GM19351 (cell line): Measurements from ENCODE around the gene EPHB2.

ENCODE experiments used
- ATAC-seq: cut with Tn5 transposase; IDR thresholded peaks from one replicate; pipeline ENCODE4 v1.9.1; 2021; ENCODE audit warnings: mild to moderate bottlenecking, moderate library complexity; ENCODE audit not compliant: unreplicated experiment

The EPHB2 gene

DNA sequence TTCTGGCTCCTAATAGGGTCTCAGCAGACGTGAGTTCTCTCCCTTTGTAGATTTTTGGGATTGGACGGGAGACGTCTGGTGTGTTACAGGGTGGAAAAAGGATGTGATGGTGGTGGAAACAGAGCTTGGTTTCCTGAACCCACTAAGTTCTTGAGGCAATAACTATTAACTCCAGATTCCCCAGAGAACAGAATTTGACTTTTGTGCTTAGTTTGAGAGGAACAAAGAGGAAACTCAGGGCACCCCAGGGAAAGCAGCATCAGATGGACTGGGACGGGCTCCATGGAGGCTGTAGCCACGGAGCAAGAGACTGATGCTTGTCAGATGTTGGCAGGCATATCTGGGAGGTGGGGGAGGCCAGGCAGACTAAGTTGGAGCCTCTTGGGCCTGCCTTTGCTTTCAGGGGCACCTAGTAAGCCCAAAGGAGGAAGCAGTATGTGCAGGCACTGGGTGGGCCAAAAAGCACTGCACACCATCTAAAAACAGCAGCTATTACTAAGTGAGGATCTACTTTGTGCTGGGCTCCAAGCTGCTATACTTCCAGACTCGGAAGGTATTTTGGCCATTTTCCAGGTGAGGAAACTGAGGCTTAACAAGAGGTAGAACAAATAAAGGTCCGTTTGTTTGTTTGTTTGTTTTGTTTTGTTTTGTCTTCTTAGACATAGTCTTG is 66.9 kb downstream of the EPHB2 start:
- no peak for ATAC-seq

DNA sequence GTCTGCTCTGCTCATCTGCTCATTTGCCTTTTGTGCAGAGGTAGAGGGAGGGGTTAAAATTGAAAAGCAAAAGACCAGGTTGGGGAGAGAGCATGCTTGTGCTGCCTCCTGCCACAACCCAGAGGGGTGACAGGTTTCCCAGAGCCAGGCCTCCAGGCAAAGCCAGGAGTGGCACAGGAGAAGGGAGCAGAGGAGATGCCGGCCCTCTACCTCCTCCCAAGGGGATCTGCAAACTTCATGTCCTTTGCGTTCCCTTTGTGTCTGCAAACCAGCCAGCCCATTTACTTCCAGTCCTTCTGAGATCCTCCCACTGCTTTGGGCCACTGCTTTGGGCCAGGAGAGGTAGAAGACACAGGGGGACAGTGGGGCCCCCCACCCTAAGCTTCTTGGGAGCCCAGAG is 67.8 kb downstream of the EPHB2 start:
- no peak for ATAC-seq

GRCh38 chr1:22778862-22779520 is 68.4 kb downstream of the EPHB2 start:
- ATAC-seq = no peak

GRCh38 chr1:22780696-22781095 is 70.1 kb downstream of the EPHB2 start:
- ATAC-seq = no peak

DNA sequence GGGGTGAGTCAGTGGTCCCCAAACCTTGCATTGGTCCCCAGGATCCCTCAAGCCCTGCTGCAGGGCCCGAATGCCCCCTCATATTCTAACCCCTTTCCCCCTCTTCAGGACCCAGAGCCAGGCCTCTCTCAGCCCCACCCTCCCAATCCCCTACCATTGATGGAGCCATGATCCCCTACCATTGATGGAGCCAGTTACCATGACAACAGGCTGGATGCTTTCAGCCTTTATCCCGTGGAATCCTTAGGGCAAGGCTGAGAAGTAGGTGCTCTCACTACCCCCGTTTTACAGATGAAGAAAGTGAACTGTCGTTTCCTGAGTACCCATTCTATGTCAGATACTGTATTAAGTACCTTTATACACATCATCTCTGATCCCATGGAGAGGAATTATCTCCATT is 70.8 kb downstream of the EPHB2 start:
- ATAC-seq = no peak

- no peak for ATAC-seq
These were observed 71.8 kb downstream of the EPHB2 start for GRCh38 chr1:22782406-22782805.

GRCh38 chr1:22784317-22784716 is 73.7 kb downstream of the EPHB2 start:
- no peak for ATAC-seq

DNA sequence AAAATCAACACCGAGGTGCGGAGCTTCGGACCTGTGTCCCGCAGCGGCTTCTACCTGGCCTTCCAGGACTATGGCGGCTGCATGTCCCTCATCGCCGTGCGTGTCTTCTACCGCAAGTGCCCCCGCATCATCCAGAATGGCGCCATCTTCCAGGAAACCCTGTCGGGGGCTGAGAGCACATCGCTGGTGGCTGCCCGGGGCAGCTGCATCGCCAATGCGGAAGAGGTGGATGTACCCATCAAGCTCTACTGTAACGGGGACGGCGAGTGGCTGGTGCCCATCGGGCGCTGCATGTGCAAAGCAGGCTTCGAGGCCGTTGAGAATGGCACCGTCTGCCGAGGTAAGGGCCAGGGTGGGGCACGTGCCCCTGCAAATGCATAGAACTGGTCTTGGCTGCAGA is 74.1 kb downstream of the EPHB2 start:
- ATAC-seq = no peak

DNA sequence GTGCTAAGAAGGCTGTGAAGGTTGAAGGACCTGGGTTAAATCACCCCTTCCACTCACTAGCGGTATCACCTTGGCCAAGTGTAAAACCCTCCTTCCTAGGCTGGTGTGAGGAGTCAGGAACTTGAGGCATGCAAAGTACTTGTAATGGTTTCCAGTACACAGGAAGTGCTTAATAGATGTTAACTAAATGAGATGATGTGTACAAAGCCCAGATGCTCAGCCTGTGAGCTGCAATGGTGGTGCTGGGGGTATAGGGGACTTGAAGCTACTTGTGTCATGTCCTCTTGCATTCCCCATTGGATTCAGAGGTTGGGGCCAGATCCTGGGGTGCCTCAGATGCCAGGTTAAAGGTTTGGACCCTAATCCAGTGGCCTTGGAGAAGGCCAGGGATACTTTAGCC is 75.5 kb downstream of the EPHB2 start:
- ATAC-seq = no peak

DNA sequence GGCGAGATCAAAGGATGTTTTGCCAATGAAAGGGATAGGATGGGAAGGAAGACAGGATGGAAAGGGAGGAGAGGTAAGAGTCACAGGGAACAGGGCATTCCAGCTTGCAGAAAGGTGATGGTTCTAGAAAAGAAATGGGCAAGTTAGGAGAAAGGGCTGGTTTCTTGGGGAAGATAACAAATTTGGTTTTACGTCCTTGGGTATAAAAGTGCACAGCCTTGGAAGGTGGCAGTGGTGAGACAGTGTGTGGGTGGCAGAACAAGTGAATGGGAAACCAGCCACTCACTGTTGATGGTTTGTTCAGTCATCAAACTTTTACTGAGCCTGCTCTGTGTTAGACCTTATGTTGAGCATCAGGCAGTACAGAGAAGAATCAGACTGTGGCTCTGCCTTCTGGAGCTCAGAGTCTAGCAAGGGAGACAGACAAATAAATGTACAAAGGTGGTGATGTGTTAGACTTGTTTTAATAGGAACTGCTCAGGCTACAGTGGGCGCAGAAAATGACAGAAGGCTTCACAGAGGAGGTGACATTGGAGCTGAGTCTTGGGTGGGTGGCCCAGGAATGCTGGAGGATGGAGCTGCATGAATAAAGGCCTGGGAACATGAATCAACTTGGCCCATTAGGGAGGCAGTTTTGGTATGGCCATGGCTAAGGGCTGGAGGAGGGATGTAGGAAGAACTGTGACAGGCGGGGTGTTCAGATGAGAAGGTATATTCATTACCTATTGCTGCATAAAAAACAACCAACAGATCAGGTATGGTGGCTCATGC is 76.3 kb downstream of the EPHB2 start:
- no peak for ATAC-seq

DNA sequence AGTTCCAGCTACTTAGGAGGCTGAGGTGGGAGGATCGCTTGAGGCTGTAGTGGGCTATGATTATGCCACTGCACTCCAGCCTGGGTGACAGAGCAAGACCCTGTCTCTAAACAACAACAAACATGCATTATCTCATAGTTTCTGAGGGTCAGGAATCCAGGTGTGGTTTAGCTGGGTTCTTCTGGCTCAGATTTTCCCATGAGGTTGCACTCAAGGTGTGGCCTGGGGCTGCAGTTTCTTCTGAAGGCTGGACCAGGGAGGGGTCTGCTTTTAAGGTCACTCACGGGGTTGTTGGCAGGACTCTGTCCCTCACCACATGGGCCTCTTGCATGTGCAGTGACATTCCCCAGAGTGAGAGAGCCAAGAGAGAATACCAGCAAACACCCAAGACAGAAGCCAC is 77.0 kb downstream of the EPHB2 start:
- ATAC-seq = no peak

- no peak for ATAC-seq
These were observed 77.6 kb downstream of the EPHB2 start for GRCh38 chr1:22788254-22788661.

DNA sequence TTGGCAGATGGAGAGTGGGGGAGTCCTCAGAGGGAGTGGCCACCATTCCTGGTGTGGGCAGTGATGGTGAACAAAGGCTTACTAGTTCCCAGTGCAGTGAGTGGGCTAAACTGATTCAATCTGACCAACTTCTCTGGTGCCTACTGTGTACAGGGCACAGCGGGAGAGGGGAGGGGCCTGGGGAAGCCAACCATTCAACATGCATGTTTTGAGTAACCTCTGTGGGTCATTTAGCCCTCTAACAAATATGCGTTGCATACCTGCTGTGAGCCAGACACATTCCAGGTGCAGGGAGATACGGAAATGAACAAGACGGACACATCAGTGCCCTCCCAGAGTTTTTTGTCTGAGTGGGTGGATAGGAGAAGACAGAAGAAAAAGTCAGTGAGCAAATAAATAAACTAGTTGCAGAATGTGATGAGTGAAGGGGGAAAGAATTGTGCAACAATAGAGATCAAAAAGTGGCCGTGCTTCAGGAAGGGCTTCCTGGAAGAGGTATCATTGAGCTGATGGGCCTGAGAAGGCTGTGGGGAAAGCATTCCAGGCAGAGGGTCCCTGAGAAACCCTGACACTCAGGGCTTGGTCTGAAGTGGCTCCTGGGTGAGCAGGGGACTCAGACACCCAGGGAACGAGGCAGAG is 78.8 kb downstream of the EPHB2 start:
- no peak for ATAC-seq

- no peak for ATAC-seq
These were observed 79.8 kb downstream of the EPHB2 start for GRCh38 chr1:22790232-22791008.

GRCh38 chr1:22791831-22792347 is 81.2 kb downstream of the EPHB2 start:
- no peak for ATAC-seq

GRCh38 chr1:22792396-22793160 is 81.9 kb downstream of the EPHB2 start:
- no peak for ATAC-seq

GRCh38 chr1:22793647-22794046 is 83.0 kb downstream of the EPHB2 start:
- no peak for ATAC-seq

- no peak for ATAC-seq
These were observed 84.2 kb downstream of the EPHB2 start for GRCh38 chr1:22794647-22795365.

DNA sequence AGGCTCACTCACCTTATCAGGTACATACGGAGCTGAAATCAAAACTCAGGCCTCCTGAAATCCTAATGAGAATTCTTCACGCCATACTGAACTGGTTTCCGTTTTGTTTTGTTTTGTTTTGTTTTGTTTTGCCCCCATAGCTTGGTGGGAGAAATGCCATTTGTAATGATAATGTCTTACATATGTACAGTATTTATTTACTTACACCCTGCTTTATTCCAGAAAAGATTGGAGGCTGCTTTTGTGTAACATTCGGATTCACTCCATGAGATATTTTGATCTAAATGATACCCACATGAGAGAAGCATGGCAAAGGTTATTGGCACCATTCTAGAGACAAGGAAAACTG is 84.7 kb downstream of the EPHB2 start:
- no peak for ATAC-seq
